ENCODE data around the gene TTLL10.
"Not testable (repeated sequence)": the region's sequence is repeated elsewhere in the genome, so short reads cannot be mapped to it uniquely, and the experiment has no call there.

Gene TTLL10

DNA sequence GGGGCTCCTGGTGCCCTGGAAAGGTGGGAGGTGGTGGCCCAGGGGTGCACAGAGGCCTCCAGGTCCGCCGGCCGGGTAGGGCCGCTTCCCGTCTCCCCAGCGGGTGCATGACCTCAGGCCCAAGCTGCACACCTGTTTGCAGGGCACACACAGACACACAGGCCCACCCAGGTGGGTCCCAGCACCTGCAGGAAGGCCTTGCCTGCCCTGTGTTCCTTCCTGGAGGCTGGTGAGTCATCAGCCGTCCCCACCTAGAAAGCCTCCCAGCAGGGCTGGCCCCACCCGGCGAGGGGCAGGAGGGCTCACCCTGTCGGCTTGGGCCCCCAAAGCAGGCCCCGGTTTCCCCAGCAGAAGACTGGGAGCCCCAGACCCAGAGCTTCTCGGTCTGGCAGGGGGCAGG lies 23.6 kb upstream of the TTLL10 start:
- Histone ChIP-seq H3K27ac (replicated peaks) (no peak overlapping the region), H3K4me3 (replicated peaks; ENCODE audit: insufficient read depth, low read length) (no peak overlapping the region), H3K27me3 (ENCODE audit: insufficient read depth, poor library complexity, severe bottlenecking) (no peaks in the 10 kb centered on the region)
- TF ChIP-seq SPI1 (IDR thresholded peaks at IDR 0.05; ENCODE audit: borderline replicate concordance, low read depth) (no peak), POLR2AphosphoS5 (IDR thresholded peaks at IDR 0.05; ENCODE audit: low read depth) (no peak), REST (IDR thresholded peaks at IDR 0.05; ENCODE audit: insufficient replicate concordance, low read depth) (no peak), GABPA (IDR thresholded peaks at IDR 0.05; ENCODE audit: low read depth) (no peak), CTCF (IDR thresholded peaks at IDR 0.05; ENCODE audit: insufficient read depth, low read length) (no peak)
- no peak for DNase-seq (ENCODE audit: low read depth in 1 of 2, low spot score in 1 of 2)

- H3K27ac ChIP-seq (replicated peaks) = no peak overlapping the region
- no peak overlapping the region for H3K4me3 ChIP-seq (replicated peaks; ENCODE audit: insufficient read depth, low read length)
- no peak for TF ChIP-seq REST (IDR thresholded peaks at IDR 0.05; ENCODE audit: insufficient replicate concordance, low read depth)
- TF ChIP-seq GABPA (IDR thresholded peaks at IDR 0.05; ENCODE audit: low read depth) = no peak
- TF ChIP-seq POLR2AphosphoS5 (IDR thresholded peaks at IDR 0.05; ENCODE audit: low read depth) = no peak
- no peak for TF ChIP-seq SPI1 (IDR thresholded peaks at IDR 0.05; ENCODE audit: borderline replicate concordance, low read depth)
- TF ChIP-seq CTCF (IDR thresholded peaks at IDR 0.05; ENCODE audit: insufficient read depth, low read length) = no peak
- DNase-seq (ENCODE audit: low read depth in 1 of 2, low spot score in 1 of 2) = no peak
- no peaks in the 10 kb centered on the region for H3K27me3 ChIP-seq (ENCODE audit: insufficient read depth, poor library complexity, severe bottlenecking)
Measured at GRCh38 chr1:1151306-1151705, 22.4 kb upstream of the TTLL10 start.

DNA sequence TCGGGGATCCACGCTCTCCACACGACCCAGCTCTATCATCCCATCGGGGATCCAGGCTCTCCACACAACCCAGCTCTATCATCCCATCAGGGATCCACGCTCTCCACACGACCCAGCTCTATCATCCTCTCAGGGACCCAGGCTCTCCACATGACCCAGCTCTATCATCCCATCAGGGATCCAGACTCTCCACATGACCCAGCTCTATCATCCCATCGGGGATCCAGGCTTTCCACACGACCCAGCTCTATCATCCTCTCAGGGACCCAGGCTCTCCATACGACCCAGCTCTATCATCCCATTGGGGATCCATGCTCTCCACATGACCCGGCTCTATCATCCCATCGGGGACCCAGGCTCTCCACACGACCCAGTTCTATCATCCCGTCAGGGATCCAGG lies 21.2 kb upstream of the TTLL10 start:
- H3K4me3 ChIP-seq (replicated peaks; ENCODE audit: insufficient read depth, low read length); H3K27ac ChIP-seq (replicated peaks); H3K27me3 ChIP-seq (ENCODE audit: insufficient read depth, poor library complexity, severe bottlenecking); DNase-seq (ENCODE audit: low read depth in 1 of 2, low spot score in 1 of 2): not testable (repeated sequence)

DNA sequence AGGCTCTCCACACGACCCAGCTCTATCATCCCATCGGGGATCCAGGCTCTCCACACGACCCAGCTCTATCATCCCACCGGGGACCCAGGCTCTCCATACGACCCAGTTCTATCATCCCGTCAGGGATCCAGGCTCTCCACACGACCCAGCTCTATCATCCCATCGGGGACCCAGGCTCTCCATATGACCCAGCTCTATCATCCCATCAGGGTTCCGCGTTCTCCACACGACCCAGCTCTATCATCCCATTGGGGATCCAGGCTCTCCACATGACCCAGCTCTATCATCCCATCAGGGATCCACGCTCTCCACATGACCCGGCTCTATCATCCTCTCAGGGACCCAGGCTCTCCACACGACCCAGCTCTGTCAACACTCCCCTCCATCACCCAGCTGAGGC lies 20.5 kb upstream of the TTLL10 start:
- H3K4me3 ChIP-seq (replicated peaks; ENCODE audit: insufficient read depth, low read length); DNase-seq (ENCODE audit: low read depth in 1 of 2, low spot score in 1 of 2); H3K27me3 ChIP-seq (ENCODE audit: insufficient read depth, poor library complexity, severe bottlenecking); H3K27ac ChIP-seq (replicated peaks): not testable (repeated sequence)

DNA sequence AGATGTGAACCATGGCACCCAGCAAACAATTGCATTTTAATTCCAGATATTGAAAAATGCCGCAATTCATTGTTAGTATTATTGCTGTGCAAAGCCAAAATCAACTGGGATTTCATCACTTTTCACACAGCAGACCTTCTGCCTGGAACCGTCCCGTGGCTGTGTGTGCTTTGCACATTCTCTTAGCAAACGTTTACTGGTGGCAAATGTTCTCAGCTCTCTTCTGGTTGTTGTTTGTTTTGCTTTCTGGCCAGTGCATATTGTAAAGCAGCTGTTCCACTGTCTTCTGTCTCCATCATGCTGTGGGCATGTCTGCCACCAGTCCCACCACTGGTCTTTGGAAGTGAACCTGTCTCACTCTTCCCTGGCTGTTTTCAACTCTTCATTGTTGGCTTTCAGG lies 19.8 kb upstream of the TTLL10 start:
- no peak for DNase-seq (ENCODE audit: low read depth in 1 of 2, low spot score in 1 of 2)
- H3K27ac ChIP-seq (replicated peaks) = no peak overlapping the region
- H3K4me3 ChIP-seq (replicated peaks; ENCODE audit: insufficient read depth, low read length) = no peak overlapping the region
- H3K27me3 ChIP-seq (ENCODE audit: insufficient read depth, poor library complexity, severe bottlenecking) = no peaks in the 10 kb centered on the region
- TF ChIP-seq SPI1 (IDR thresholded peaks at IDR 0.05; ENCODE audit: borderline replicate concordance, low read depth) (no peak), POLR2AphosphoS5 (IDR thresholded peaks at IDR 0.05; ENCODE audit: low read depth) (no peak), REST (IDR thresholded peaks at IDR 0.05; ENCODE audit: insufficient replicate concordance, low read depth) (no peak), CTCF (IDR thresholded peaks at IDR 0.05; ENCODE audit: insufficient read depth, low read length) (no peak), GABPA (IDR thresholded peaks at IDR 0.05; ENCODE audit: low read depth) (no peak)

Measured in HL-60 (cell line).